ENCODE measurements around the gene TMC8. TPM values are rescaled to one million over a fixed set of nuclear protein-coding genes. Genes with fewer than 3 reads are reported as not detected.
A peak's percentile ranks its signal among the peaks of the same experiment; 100 is the strongest.

The TMC8 gene
- total and polyA plus RNA-seq, 4 donors, result 1.3 to 14.5 (median 5.0) TPM

GRCh38 chr17:78143214-78144146, 12.9 kb downstream of the TMC8 start:
- Histone ChIP-seq H3K4me3 (ENCODE audit: low read depth in 1 of 3, low read length in 3 of 3) (no peak overlapping the region), H3K4me1 (ENCODE audit: control insufficient read depth in 4 of 4, insufficient read depth in 4 of 4, low read length in 3 of 4) (peaks cover 6 to 22% (median 15%) of the 10 kb centered on the region in 4 donors), H3K36me3 (ENCODE audit: control insufficient read depth in 4 of 4, insufficient read depth in 3 of 4, low read depth in 1 of 4, low read length in 3 of 4) (no peaks in the 10 kb centered on the region), H3K9ac (ENCODE audit: low read depth in 1 of 2, low read length in 2 of 2) (no peak overlapping the region), H3K27ac (ENCODE audit: low read depth in 1 of 2, low read length in 2 of 2) (peak overlapping the region; percentile 52 to 58), H3K9me3 (ENCODE audit: control insufficient read depth in 4 of 4, low read length in 3 of 4) (no peaks in the 10 kb centered on the region), H3K27me3 (ENCODE audit: control insufficient read depth in 4 of 4, insufficient read depth in 4 of 4, low read length in 3 of 4) (no peaks in the 10 kb centered on the region)
- TF ChIP-seq GABPA (IDR thresholded peaks at IDR 0.05 in 1 of 2, conservative IDR thresholded peaks at IDR 0.05 in 1 of 2), result no peak
- no peak for TF ChIP-seq RAD21 (IDR thresholded peaks at IDR 0.05)
- no peak for TF ChIP-seq REST (IDR thresholded peaks at IDR 0.05)
- TF ChIP-seq ATF3 (IDR thresholded peaks at IDR 0.05), result no peak
- TF ChIP-seq EGR1 (IDR thresholded peaks at IDR 0.05; ENCODE audit: low read depth in 2 of 2), result no peak
- no peak for TF ChIP-seq HNF4A (conservative IDR thresholded peaks at IDR 0.05)
- TF ChIP-seq CTCF (IDR thresholded peaks at IDR 0.05; ENCODE audit: low read depth, low read length, missing input control), result no peak
- TF ChIP-seq MAX (IDR thresholded peaks at IDR 0.05), result no peak
- no peak for TF ChIP-seq ZBTB33 (IDR thresholded peaks at IDR 0.05)
- no peak for DNase-seq (ENCODE audit: low spot score)
- 87% methylated on average over 21 of the region's 21 CpGs for WGBS

GRCh38 chr17:78144147-78144719, 13.7 kb downstream of the TMC8 start:
- peaks cover 6 to 22% (median 15%) of the 10 kb centered on the region in 4 donors for H3K4me1 ChIP-seq (ENCODE audit: control insufficient read depth in 4 of 4, insufficient read depth in 4 of 4, low read length in 3 of 4)
- H3K27me3 ChIP-seq (ENCODE audit: control insufficient read depth in 4 of 4, insufficient read depth in 4 of 4, low read length in 3 of 4), result no peaks in the 10 kb centered on the region
- DNase-seq (ENCODE audit: low spot score), result peak; percentile 80
- 47% methylated on average over 11 of the region's 11 CpGs for WGBS
- peak overlapping the region; percentile 58 to 59 for H3K27ac ChIP-seq (ENCODE audit: low read depth in 1 of 2, low read length in 2 of 2)
- no peak overlapping the region for H3K9ac ChIP-seq (ENCODE audit: low read depth in 1 of 2, low read length in 2 of 2)
- TF ChIP-seq MAX (IDR thresholded peaks at IDR 0.05), result peak; percentile 67
- TF ChIP-seq FOXA1 (IDR thresholded peaks at IDR 0.05), result no peak
- TF ChIP-seq RXRA (IDR thresholded peaks at IDR 0.05), result peak; percentile 21 to 33
- TF ChIP-seq SP1 (IDR thresholded peaks at IDR 0.05), result peak; percentile 55
- no peak for TF ChIP-seq REST (IDR thresholded peaks at IDR 0.05)
- TF ChIP-seq RAD21 (IDR thresholded peaks at IDR 0.05), result peak; percentile 36 to 64
- peak; percentile 12 for TF ChIP-seq YY1 (IDR thresholded peaks at IDR 0.05)
- peak; percentile 96 for TF ChIP-seq NR2F2 (IDR thresholded peaks at IDR 0.05)
- TF ChIP-seq ZBTB33 (IDR thresholded peaks at IDR 0.05), result no peak
- H3K4me3 ChIP-seq (ENCODE audit: low read depth in 1 of 3, low read length in 3 of 3), result no peak overlapping the region
- no peaks in the 10 kb centered on the region for H3K9me3 ChIP-seq (ENCODE audit: control insufficient read depth in 4 of 4, low read length in 3 of 4)
- H3K36me3 ChIP-seq (ENCODE audit: control insufficient read depth in 4 of 4, insufficient read depth in 3 of 4, low read depth in 1 of 4, low read length in 3 of 4), result no peaks in the 10 kb centered on the region

Measured in liver (tissue), 9 donors.